ENCODE results near the gene CBX6. TPM values are rescaled to one million over a fixed set of nuclear protein-coding genes. Genes with fewer than 3 reads are reported as not detected.

The CBX6 gene
- total RNA-seq, 2 experiments from 2014 or later: 45.2 to 67.2 TPM

DNA sequence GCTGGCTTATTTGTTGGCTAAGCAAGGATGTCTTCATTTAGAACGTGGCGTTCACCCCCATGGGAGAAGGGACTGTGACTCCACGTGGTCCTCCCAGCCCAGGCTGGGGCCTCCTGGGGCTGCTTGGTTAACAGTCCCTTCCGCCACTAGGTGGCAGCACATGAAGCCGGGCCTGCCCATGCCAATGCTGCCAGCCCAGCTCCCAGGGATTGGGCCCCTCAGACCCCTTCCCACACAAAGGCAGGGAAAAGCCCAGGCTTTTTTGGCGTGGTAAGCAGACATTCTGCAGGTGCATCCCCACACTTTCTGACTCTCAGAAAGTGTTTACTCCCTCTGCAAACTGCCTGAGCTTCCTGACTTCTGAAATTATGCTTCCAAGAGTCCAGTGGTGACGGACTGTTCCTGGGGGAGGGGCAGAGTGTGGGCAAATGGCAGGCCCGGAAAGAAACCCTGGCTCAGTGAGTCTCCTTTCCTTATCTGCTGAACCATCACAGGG, 3.1 kb downstream of the CBX6 start:
- Histone ChIP-seq H3K27ac (ENCODE audit: low read depth, low read length, poor library complexity, severe bottlenecking) (no peak overlapping the region), H2AFZ (ENCODE audit: low read length) (no peak overlapping the region), H3K79me2 (ENCODE audit: insufficient read depth, low read depth, low read length) (peaks cover 22% of the 10 kb centered on the region), H4K20me1 (ENCODE audit: insufficient read depth, low read length) (peaks cover 9% of the 10 kb centered on the region), H3K4me1 (ENCODE audit: insufficient read depth, low read length, poor library complexity, severe bottlenecking) (peaks cover 38% of the 10 kb centered on the region), H3K9me3 (ENCODE audit: low read length) (no peaks in the 10 kb centered on the region), H3K4me3 (ENCODE audit: low read depth, low read length, poor library complexity, severe bottlenecking) (no peak overlapping the region), H3K4me2 (ENCODE audit: low read length) (peak overlapping the region; percentile 34; the same call in 1 of the 2 replicates), H3K9me2 (ENCODE audit: insufficient read depth, low read length) (no peaks in the 10 kb centered on the region), H3K36me3 (ENCODE audit: insufficient read depth, low read length) (peaks cover 60% of the 10 kb centered on the region)
- ChIA-PET CTCF (ENCODE audit: unreplicated experiment) (interaction anchor here (0.8 kb wide), 1 partner anchor 134 kb away, joined by 3 read pairs; no protein-coding TSS in a partner anchor), POLR2A (interaction anchor here (0.5 to 1.3 kb wide), 2 partner anchors 31 to 204 kb away, joined by 4 read pairs; no protein-coding TSS in a partner anchor)
- TF ChIP-seq EZH2phosphoT487 (IDR thresholded peaks at IDR 0.05; ENCODE audit: borderline replicate concordance, low read depth, low read length): no peak
- TF ChIP-seq, protein P1, sequence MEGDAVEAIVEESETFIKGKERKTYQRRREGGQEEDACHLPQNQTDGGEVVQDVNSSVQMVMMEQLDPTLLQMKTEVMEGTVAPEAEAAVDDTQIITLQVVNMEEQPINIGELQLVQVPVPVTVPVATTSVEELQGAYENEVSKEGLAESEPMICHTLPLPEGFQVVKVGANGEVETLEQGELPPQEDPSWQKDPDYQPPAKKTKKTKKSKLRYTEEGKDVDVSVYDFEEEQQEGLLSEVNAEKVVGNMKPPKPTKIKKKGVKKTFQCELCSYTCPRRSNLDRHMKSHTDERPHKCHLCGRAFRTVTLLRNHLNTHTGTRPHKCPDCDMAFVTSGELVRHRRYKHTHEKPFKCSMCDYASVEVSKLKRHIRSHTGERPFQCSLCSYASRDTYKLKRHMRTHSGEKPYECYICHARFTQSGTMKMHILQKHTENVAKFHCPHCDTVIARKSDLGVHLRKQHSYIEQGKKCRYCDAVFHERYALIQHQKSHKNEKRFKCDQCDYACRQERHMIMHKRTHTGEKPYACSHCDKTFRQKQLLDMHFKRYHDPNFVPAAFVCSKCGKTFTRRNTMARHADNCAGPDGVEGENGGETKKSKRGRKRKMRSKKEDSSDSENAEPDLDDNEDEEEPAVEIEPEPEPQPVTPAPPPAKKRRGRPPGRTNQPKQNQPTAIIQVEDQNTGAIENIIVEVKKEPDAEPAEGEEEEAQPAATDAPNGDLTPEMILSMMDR (conservative IDR thresholded peaks at IDR 0.05; ENCODE audit: low read length): peak; percentile 92
- no TSS peak for BruUV-seq (replicated peaks)
- DNase-seq (ENCODE audit: low spot score): peak; percentile 85
- intact Hi-C loops (cut with micrococcal nuclease; ENCODE audit: unreplicated experiment): loop anchor here (1.0 kb wide), 1 partner anchor 253 kb away; no protein-coding TSS in a partner anchor

- no peak overlapping the region for H3K4me3 ChIP-seq (ENCODE audit: low read depth, low read length, poor library complexity, severe bottlenecking)
- peaks cover 22% of the 10 kb centered on the region for H3K79me2 ChIP-seq (ENCODE audit: insufficient read depth, low read depth, low read length)
- peaks cover 64% of the 10 kb centered on the region for H3K36me3 ChIP-seq (ENCODE audit: insufficient read depth, low read length)
- no peak overlapping the region for H2AFZ ChIP-seq (ENCODE audit: low read length)
- H3K9me3 ChIP-seq (ENCODE audit: low read length): no peaks in the 10 kb centered on the region
- H3K27ac ChIP-seq (ENCODE audit: low read depth, low read length, poor library complexity, severe bottlenecking): no peak overlapping the region
- H3K9me2 ChIP-seq (ENCODE audit: insufficient read depth, low read length): no peaks in the 10 kb centered on the region
- peaks cover 31% of the 10 kb centered on the region for H3K4me1 ChIP-seq (ENCODE audit: insufficient read depth, low read length, poor library complexity, severe bottlenecking)
- ChIA-PET CTCF (ENCODE audit: unreplicated experiment) (no interaction called here), POLR2A (no interaction called here)
- intact Hi-C loops (cut with micrococcal nuclease; ENCODE audit: unreplicated experiment): no loop called here
- peak overlapping the region; percentile 34; the same call in 1 of the 2 replicates for H3K4me2 ChIP-seq (ENCODE audit: low read length)
- BruUV-seq (replicated peaks): no TSS peak
- H4K20me1 ChIP-seq (ENCODE audit: insufficient read depth, low read length): peaks cover 9% of the 10 kb centered on the region
- no peak for DNase-seq (ENCODE audit: low spot score)
- TF ChIP-seq, protein P1 (conservative IDR thresholded peaks at IDR 0.05; ENCODE audit: low read length): no peak
- no peak for TF ChIP-seq EZH2phosphoT487 (IDR thresholded peaks at IDR 0.05; ENCODE audit: borderline replicate concordance, low read depth, low read length)
Observed at GRCh38 chr22:38868286-38868721, 3.7 kb downstream of the CBX6 start.

DNA sequence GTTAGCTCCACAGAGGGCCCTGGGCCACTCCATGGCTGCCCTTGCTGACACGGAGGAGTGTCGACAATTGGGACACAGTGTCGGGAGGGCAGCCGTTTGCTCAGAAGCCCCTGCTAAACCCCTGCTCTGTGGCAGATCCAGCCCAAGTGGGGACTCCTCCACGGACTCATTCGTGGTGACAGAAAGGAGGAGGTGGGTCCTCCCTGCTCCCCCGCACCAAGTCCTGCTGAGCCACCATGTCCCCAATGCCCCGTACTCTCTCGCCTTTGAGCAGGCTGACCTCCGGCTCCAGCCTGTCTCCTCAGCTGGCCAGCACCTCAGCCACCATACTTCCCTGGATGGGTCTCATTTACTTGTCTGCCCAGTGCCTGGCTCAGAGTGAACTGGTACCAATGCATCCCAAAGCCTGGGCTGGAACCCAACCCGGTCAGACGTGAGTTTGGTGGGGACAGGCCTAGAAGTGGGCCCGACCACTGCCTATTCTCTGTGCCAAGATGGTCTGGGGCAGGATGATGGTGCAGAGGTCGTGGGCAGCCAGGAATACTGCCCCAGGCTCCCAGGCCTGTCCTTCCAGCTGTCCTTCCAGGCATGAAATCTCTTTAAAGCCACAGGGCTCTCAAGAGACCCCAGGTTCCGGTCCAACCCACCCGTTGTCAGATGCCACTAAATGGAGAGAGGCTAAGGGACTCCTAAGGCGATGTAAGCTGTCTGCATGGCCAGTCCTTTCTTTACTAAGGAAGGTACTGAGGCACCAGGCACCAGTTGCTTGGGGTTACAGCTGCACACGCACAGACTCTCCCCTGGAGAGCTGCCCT, 4.3 kb downstream of the CBX6 start:
- Histone ChIP-seq H3K4me3 (ENCODE audit: low read depth, low read length, poor library complexity, severe bottlenecking) (no peak overlapping the region), H3K9me3 (ENCODE audit: low read length) (no peaks in the 10 kb centered on the region), H2AFZ (ENCODE audit: low read length) (no peak overlapping the region), H3K4me1 (ENCODE audit: insufficient read depth, low read length, poor library complexity, severe bottlenecking) (peaks cover 25% of the 10 kb centered on the region), H3K27ac (ENCODE audit: low read depth, low read length, poor library complexity, severe bottlenecking) (no peak overlapping the region), H3K79me2 (ENCODE audit: insufficient read depth, low read depth, low read length) (peaks cover 22% of the 10 kb centered on the region), H3K36me3 (ENCODE audit: insufficient read depth, low read length) (peaks cover 67% of the 10 kb centered on the region), H3K4me2 (ENCODE audit: low read length) (no peak overlapping the region), H4K20me1 (ENCODE audit: insufficient read depth, low read length) (peaks cover 14% of the 10 kb centered on the region), H3K9me2 (ENCODE audit: insufficient read depth, low read length) (no peaks in the 10 kb centered on the region)
- TF ChIP-seq EZH2phosphoT487 (IDR thresholded peaks at IDR 0.05; ENCODE audit: borderline replicate concordance, low read depth, low read length): no peak
- TF ChIP-seq, protein P1 (conservative IDR thresholded peaks at IDR 0.05; ENCODE audit: low read length): no peak
- ChIA-PET POLR2A (no interaction called here), CTCF (ENCODE audit: unreplicated experiment) (no interaction called here)
- intact Hi-C loops (cut with micrococcal nuclease; ENCODE audit: unreplicated experiment): no loop called here
- BruUV-seq (replicated peaks): no TSS peak
- no peak for DNase-seq (ENCODE audit: low spot score)

All from OCI-LY7 (cell line).